Measurements from ENCODE around the gene GPC6.

The GPC6 gene

DNA sequence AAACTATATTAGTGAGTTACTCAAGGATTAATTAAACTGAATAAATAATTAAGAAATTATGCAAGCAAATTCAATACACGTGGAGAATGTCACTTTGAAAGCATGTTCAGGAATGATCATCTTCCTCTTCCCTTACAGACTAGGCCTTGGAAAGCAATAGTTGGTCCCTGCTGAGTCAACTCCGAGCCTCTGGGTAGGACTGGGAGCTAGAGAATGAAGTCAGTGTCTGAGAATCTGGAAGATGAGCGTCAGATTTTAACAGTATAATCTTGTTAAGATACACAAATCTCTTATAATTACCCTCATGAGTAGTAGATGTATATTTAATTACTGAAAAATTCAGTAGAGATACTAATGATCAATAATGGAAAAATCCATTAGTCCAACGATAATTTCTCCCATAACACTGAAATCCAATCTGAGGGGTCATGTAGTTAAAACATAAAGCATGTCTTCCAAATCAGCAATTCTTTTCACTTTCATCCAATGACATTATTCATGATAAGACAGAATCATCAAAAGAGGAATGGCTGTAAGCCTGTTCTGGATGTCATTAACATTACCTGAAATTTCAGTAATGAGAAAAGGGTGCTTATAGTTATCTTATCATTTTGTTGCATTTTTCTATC is 829.9 kb downstream of the GPC6 start:
- Histone ChIP-seq H3K36me3 (ENCODE audit: low read depth) (no peaks in the 10 kb centered on the region), H3K9me3 (ENCODE audit: severe bottlenecking) (no peaks in the 10 kb centered on the region), H3K27ac (ENCODE audit: poor library complexity, severe bottlenecking) (no peak overlapping the region), H3K27me3 (ENCODE audit: insufficient read depth, poor library complexity, severe bottlenecking) (no peaks in the 10 kb centered on the region), H3K4me3 (ENCODE audit: severe bottlenecking) (no peak overlapping the region), H3K4me1 (ENCODE audit: insufficient read depth, poor library complexity, severe bottlenecking) (no peaks in the 10 kb centered on the region)
- DNase-seq (ENCODE audit: low spot score), result no peak
- TF ChIP-seq, protein P1, sequence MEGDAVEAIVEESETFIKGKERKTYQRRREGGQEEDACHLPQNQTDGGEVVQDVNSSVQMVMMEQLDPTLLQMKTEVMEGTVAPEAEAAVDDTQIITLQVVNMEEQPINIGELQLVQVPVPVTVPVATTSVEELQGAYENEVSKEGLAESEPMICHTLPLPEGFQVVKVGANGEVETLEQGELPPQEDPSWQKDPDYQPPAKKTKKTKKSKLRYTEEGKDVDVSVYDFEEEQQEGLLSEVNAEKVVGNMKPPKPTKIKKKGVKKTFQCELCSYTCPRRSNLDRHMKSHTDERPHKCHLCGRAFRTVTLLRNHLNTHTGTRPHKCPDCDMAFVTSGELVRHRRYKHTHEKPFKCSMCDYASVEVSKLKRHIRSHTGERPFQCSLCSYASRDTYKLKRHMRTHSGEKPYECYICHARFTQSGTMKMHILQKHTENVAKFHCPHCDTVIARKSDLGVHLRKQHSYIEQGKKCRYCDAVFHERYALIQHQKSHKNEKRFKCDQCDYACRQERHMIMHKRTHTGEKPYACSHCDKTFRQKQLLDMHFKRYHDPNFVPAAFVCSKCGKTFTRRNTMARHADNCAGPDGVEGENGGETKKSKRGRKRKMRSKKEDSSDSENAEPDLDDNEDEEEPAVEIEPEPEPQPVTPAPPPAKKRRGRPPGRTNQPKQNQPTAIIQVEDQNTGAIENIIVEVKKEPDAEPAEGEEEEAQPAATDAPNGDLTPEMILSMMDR (IDR thresholded peaks at IDR 0.05; ENCODE audit: poor library complexity, severe bottlenecking), result no peak
- no peak for ATAC-seq (ENCODE audit: low read depth)

DNA sequence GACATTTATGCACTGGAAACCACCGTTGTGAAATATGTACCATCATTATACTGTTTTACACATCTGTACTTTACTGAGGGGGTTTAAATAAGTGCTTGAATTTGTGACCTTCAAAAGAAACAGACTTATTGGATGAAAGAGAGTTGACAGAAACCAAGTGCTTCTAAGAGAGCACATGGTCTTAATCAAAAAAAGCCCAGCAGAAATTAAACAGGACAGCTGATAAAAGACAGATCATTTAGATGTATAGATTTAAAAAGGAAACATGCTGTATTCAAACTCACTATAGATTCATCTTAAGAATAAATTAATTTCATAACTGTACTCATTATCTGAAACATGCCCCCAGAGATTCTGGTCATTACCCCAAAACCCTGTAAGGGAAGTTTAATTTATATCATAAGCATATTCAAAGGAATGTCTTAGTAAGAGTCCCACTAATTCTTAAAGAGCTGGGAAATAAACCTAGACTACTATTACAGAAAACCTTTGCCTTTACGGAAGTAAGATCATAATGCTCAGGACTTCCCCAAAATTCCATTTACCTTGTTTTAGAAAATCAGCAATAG is 831.1 kb downstream of the GPC6 start:
- ATAC-seq (ENCODE audit: low read depth) (no peak), DNase-seq (ENCODE audit: low spot score) (no peak)
- TF ChIP-seq, protein P1 (IDR thresholded peaks at IDR 0.05; ENCODE audit: poor library complexity, severe bottlenecking), result no peak
- H3K36me3 ChIP-seq (ENCODE audit: low read depth), result no peaks in the 10 kb centered on the region
- H3K27me3 ChIP-seq (ENCODE audit: insufficient read depth, poor library complexity, severe bottlenecking), result no peaks in the 10 kb centered on the region
- H3K9me3 ChIP-seq (ENCODE audit: severe bottlenecking), result no peaks in the 10 kb centered on the region
- no peak overlapping the region for H3K27ac ChIP-seq (ENCODE audit: poor library complexity, severe bottlenecking)
- H3K4me3 ChIP-seq (ENCODE audit: severe bottlenecking), result no peak overlapping the region
- H3K4me1 ChIP-seq (ENCODE audit: insufficient read depth, poor library complexity, severe bottlenecking), result no peaks in the 10 kb centered on the region

DNA sequence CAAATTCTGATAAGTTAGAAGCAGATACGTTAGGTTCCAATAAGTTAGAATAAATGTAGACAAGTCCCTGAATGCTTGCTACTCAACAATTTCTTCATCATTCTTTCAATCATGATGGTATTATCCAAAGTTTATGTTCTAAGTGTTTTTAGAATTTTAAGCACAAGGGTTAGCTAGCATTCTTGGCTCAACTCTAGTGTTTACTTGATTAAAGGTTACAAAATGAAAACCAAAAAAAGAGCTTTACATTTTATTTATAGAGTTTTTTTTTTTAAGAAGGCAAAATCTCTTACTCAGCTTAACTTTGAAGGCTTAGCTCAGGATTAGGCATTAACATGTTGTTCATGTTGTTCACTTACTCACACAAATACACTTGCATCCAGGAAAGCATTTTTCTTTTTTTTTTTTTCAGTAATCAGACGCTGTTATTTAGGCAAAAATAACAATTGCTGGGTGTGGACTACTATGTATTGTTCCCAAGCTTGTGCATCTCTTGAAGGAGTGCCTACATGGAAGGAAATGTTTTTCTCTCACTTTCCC is 832.3 kb downstream of the GPC6 start:
- TF ChIP-seq, protein P1 (IDR thresholded peaks at IDR 0.05; ENCODE audit: poor library complexity, severe bottlenecking), result no peak
- no peaks in the 10 kb centered on the region for H3K9me3 ChIP-seq (ENCODE audit: severe bottlenecking)
- DNase-seq (ENCODE audit: low spot score) (no peak), ATAC-seq (ENCODE audit: low read depth) (no peak)
- no peaks in the 10 kb centered on the region for H3K4me1 ChIP-seq (ENCODE audit: insufficient read depth, poor library complexity, severe bottlenecking)
- no peak overlapping the region for H3K27ac ChIP-seq (ENCODE audit: poor library complexity, severe bottlenecking)
- no peaks in the 10 kb centered on the region for H3K36me3 ChIP-seq (ENCODE audit: low read depth)
- no peak overlapping the region for H3K4me3 ChIP-seq (ENCODE audit: severe bottlenecking)
- H3K27me3 ChIP-seq (ENCODE audit: insufficient read depth, poor library complexity, severe bottlenecking), result no peaks in the 10 kb centered on the region

DNA sequence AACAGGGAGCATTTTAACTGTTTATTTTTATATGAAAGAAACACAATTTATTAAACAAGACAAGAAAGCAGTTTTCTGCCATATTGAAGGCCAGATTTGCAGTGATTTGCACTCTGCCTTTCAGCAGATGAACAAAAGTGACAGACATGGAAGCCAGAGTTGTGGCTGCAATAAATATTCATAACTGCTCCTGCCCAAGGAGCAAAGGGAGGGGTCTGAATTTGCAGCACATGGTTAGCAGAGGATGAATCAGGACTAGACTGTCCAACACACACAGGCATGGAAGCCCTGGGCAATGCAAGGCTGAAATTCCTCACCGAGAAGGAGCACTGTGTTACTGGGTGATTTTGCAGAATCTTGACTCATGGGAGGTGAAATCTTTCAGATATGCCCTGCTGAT is 834.7 kb downstream of the GPC6 start:
- no peaks in the 10 kb centered on the region for H3K27me3 ChIP-seq (ENCODE audit: insufficient read depth, poor library complexity, severe bottlenecking)
- H3K27ac ChIP-seq (ENCODE audit: poor library complexity, severe bottlenecking), result no peak overlapping the region
- TF ChIP-seq, protein P1 (IDR thresholded peaks at IDR 0.05; ENCODE audit: poor library complexity, severe bottlenecking), result no peak
- no peaks in the 10 kb centered on the region for H3K9me3 ChIP-seq (ENCODE audit: severe bottlenecking)
- H3K4me1 ChIP-seq (ENCODE audit: insufficient read depth, poor library complexity, severe bottlenecking), result no peaks in the 10 kb centered on the region
- no peak overlapping the region for H3K4me3 ChIP-seq (ENCODE audit: severe bottlenecking)
- ATAC-seq (ENCODE audit: low read depth) (peak; percentile 14; the same call in 1 of the 3 replicates), DNase-seq (ENCODE audit: low spot score) (no peak)
- no peaks in the 10 kb centered on the region for H3K36me3 ChIP-seq (ENCODE audit: low read depth)

DNA sequence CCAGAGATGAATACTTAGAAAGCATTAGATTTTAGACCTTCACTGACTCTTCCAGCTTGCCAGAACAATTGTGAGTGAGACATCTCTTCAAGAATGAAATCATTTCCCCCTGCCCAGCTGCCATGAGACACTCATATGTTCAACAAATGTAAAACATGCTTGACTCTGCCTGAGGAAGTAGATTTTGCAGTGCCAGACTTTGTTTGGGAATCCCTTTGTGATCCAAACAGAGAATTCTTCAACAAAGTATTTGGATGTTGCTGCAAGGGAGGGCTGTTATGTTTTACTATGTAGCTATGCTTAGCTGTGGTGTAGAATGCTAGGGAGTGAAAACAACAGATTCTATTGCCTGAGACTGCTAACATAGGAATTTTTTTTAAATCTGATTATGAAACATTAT is 836.5 kb downstream of the GPC6 start:
- H3K27me3 ChIP-seq (ENCODE audit: insufficient read depth, poor library complexity, severe bottlenecking), result no peaks in the 10 kb centered on the region
- H3K4me1 ChIP-seq (ENCODE audit: insufficient read depth, poor library complexity, severe bottlenecking), result no peaks in the 10 kb centered on the region
- TF ChIP-seq, protein P1 (IDR thresholded peaks at IDR 0.05; ENCODE audit: poor library complexity, severe bottlenecking), result no peak
- H3K4me3 ChIP-seq (ENCODE audit: severe bottlenecking), result no peak overlapping the region
- H3K27ac ChIP-seq (ENCODE audit: poor library complexity, severe bottlenecking), result no peak overlapping the region
- no peaks in the 10 kb centered on the region for H3K36me3 ChIP-seq (ENCODE audit: low read depth)
- DNase-seq (ENCODE audit: low spot score) (no peak), ATAC-seq (ENCODE audit: low read depth) (no peak)
- H3K9me3 ChIP-seq (ENCODE audit: severe bottlenecking), result no peaks in the 10 kb centered on the region
